Hematopoietic multipotent progenitor cell treated with erythropoietin and hydrocortisone succinate and interleukin-3 and kit ligand, for 8 days (in vitro differentiated cells): ENCODE data around the gene RPL22.

Experiments
- DNase-seq: peaks from one replicate; pipeline ENCODE4 v3.0.0-alpha.2; 2015

The RPL22 gene

GRCh38 chr1:6151291-6151822 is 48.0 kb downstream of the RPL22 start:
- DNase-seq: no peak

GRCh38 chr1:6150006-6150938 is 49.1 kb downstream of the RPL22 start:
- no peak for DNase-seq

GRCh38 chr1:6149597-6149996 is 49.8 kb downstream of the RPL22 start:
- DNase-seq: no peak

- DNase-seq: peak; percentile 53
Measured at GRCh38 chr1:6148497-6149241, 50.7 kb downstream of the RPL22 start.

- no peak for DNase-seq
Measured at GRCh38 chr1:6145864-6146410, 53.5 kb downstream of the RPL22 start.

GRCh38 chr1:6145396-6145750 is 54.0 kb downstream of the RPL22 start:
- no peak for DNase-seq

- DNase-seq: no peak
Measured at GRCh38 chr1:6144647-6145395, 54.6 kb downstream of the RPL22 start.

GRCh38 chr1:6144175-6144574 is 55.2 kb downstream of the RPL22 start:
- no peak for DNase-seq

- DNase-seq: no peak
Measured at GRCh38 chr1:6143395-6143794, 56.0 kb downstream of the RPL22 start.

GRCh38 chr1:6142734-6143133 is 56.7 kb downstream of the RPL22 start:
- DNase-seq: no peak

- DNase-seq: no peak
Measured at GRCh38 chr1:6142036-6142621, 57.3 kb downstream of the RPL22 start.

- DNase-seq: peak; percentile 9
Measured at GRCh38 chr1:6141592-6141991, 57.8 kb downstream of the RPL22 start.

GRCh38 chr1:6140413-6140812 is 59.0 kb downstream of the RPL22 start:
- DNase-seq: no peak

- no peak for DNase-seq
Measured at GRCh38 chr1:6137758-6138157, 61.6 kb downstream of the RPL22 start.

- DNase-seq: no peak
Measured at GRCh38 chr1:6136516-6137220, 62.7 kb downstream of the RPL22 start.
